GM12864 (cell line): ENCODE results near the gene TMEM174.

Source experiments
- DNase-seq: peaks from one replicate; pipeline ENCODE4 v3.0.0-alpha.2; 2011; ENCODE audit warnings: low read depth
- H3K4me3 ChIP-seq: 2 replicates; pipeline ENCODE4 v1.5.1; 2011; ENCODE audit warnings: mild to moderate bottlenecking, low read depth, low read length, control low read depth
- CTCF ChIP-seq: IDR thresholded peaks from 2 replicates; pipeline ENCODE4 v1.5.1; 2011; ENCODE audit warnings: low read depth, mild to moderate bottlenecking, moderate library complexity, low read length, control low read depth, inconsistent platforms; ENCODE audit errors: missing control alignments

TMEM174 gene

DNA sequence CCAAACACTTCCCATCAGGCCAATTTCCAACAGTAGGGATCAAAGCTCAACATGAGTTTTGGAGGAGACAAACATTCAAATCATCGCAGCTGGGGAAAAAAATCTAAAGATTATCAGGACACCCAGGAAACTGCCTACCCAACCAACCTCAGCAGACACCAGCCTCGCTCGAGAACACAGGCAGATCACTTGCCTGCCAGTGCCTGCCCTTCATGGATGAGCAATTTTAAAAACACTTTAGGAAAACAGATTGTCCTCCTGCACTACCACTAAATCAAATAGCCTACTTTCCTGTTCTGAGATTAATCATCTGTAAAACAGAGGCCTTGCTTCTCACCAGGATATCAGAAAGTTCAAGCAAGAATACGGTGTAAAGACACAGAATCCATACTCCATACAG is 14.7 kb upstream of the TMEM174 start:
- H3K4me3 ChIP-seq, result no peak overlapping the region

GRCh38 chr5:73160239-73160671 is 12.7 kb upstream of the TMEM174 start:
- H3K4me3 ChIP-seq, result no peak overlapping the region
- TF ChIP-seq CTCF, result no peak
- DNase-seq, result peak; percentile 34

More for the DNA sequence above, 14.7 kb upstream of the TMEM174 start:
- DNase-seq, result no peak
- TF ChIP-seq CTCF, result no peak

DNA sequence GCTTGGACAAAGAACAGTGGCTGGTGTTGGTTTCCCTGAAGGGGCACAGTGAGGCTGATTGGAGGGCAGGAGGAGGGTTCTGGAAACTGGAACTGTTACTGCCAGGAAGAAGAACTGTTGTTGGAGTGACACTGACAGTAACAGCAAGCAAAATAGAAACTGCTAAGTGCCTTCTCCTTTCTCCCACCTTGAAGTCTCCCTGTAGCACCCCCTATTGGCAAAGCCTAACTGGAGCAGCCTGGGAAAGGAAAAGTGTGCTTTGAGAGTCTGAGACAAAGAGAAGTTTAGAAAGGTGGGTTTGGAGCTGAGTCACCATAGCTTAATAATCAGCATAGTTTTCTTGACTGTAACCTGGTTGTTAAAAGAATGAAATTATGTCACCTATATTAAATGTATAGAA is 2.5 kb upstream of the TMEM174 start:
- peak; percentile 68 for TF ChIP-seq CTCF
- no peak overlapping the region for H3K4me3 ChIP-seq
- DNase-seq, result peak; percentile 5

- no peak for DNase-seq
- no peak overlapping the region for H3K4me3 ChIP-seq
- TF ChIP-seq CTCF, result no peak
Measured at GRCh38 chr5:73171495-73171894, 1.5 kb upstream of the TMEM174 start.

DNA sequence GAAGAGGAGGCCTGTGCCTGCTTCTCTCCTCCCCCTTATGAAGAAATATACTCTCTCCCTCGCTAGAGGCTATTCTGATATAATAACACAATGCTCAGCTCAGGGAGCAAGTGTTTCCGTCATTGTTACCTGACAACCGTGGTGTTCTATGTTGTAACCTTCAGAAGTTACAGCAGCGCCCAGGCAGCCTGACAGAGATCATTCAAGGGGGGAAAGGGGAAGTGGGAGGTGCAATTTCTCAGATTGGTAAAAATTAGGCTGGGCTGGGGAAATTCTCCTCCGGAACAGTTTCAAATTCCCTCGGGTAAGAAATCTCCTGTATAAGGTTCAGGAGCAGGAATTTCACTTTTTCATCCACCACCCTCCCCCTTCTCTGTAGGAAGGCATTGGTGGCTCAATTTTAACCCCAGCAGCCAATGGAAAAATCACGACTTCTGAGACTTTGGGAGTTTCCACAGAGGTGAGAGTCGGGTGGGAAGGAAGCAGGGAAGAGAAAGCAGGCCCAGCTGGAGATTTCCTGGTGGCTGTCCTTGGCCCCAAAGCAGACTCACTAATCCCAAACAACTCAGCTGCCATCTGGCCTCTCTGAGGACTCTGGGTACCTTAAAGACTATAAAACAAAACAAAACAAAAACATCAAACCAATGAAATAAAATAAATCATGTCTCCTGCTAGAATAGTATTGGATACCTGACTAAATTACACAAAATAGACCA is 1.3 kb downstream of the TMEM174 start:
- H3K4me3 ChIP-seq, result no peak overlapping the region
- no peak for DNase-seq
- no peak for TF ChIP-seq CTCF

DNA sequence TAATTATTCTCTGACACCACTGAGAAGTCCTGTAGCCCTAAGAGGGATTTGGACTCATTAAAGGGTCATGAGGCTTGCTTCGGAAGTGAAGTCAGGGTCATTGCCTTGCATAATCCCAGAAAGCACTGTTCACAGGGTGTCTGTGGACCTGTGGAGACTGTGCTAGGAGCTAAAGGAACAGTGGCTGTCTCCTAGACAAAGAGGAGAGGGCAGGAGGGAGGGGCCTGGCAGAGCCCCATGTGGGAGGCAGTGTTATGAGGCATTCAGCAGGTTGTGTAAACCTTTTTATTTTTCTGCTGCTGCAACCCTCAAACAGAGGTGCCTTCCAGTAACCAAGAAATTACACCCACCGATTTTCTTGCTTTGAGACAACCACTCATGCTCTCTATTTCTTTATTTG is 3.3 kb downstream of the TMEM174 start:
- DNase-seq, result no peak
- H3K4me3 ChIP-seq, result no peak overlapping the region
- no peak for TF ChIP-seq CTCF

DNA sequence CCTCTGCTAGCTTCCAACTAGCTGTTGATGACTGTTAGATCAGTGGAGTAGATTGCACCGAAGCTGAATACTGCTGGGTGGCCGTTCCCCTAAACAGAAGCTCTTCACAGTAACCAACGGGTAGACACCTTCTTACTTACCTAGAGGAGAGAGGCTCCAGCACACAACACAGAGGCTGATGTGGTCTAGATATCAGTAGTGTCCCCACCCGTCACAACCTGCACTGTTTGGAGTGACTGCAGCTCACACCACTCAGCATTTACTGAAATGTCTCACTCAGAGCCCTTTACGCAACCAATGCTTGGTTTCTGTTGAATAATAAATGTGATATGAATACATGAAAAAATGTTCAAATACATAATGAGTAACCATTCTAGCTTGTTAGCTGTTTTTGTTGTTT is 5.3 kb downstream of the TMEM174 start:
- no peak overlapping the region for H3K4me3 ChIP-seq
- no peak for TF ChIP-seq CTCF
- DNase-seq, result no peak
